Muscle layer of duodenum (tissue), 2 donors: ENCODE measurements around the gene PTPN2.

Experiments used
- H3K27ac ChIP-seq: one replicate; pipeline ENCODE4 v1.7.0; 2013; ENCODE audit warnings: mild to moderate bottlenecking, low read length
- H3K27me3 ChIP-seq: one replicate; pipeline ENCODE4 v1.7.0; 2013; ENCODE audit warnings: low read depth, mild to moderate bottlenecking, control low read depth, low read length
- H3K36me3 ChIP-seq, 2 donors: one replicate each; pipeline ENCODE4 v1.7.0; 2013; ENCODE audit warnings: low read length in 2 of 2, control low read depth in 1 of 2, mild to moderate bottlenecking in 1 of 2; ENCODE audit not compliant: insufficient read depth in 2 of 2, control insufficient read depth in 1 of 2
- H3K4me1 ChIP-seq, 2 donors: one replicate each; pipeline ENCODE4 v1.7.0; 2013; ENCODE audit warnings: low read length in 2 of 2, mild to moderate bottlenecking in 2 of 2, control low read depth in 1 of 2, moderate library complexity in 1 of 2; ENCODE audit not compliant: insufficient read depth in 2 of 2, control insufficient read depth in 1 of 2
- H3K4me3 ChIP-seq, 2 donors: one replicate each; pipeline ENCODE4 v1.7.0; 2013; ENCODE audit warnings: low read length in 2 of 2, low read depth in 1 of 2, mild to moderate bottlenecking in 1 of 2
- H3K9me3 ChIP-seq, 2 donors: one replicate each; pipeline ENCODE4 v1.7.0; 2013; ENCODE audit warnings: low read length in 2 of 2, control low read depth in 1 of 2, mild to moderate bottlenecking in 1 of 2; ENCODE audit not compliant: control insufficient read depth in 1 of 2
- donor health status: healthy.

The PTPN2 gene

GRCh38 chr18:12872408-12872807 is 11.6 kb downstream of the PTPN2 start:
- Histone ChIP-seq H3K27ac (no peak overlapping the region), H3K36me3 (no peaks in the 10 kb centered on the region), H3K27me3 (no peaks in the 10 kb centered on the region), H3K4me1 (no peaks in the 10 kb centered on the region), H3K4me3 (no peak overlapping the region), H3K9me3 (no peaks in the 10 kb centered on the region)

- no peaks in the 10 kb centered on the region for H3K36me3 ChIP-seq
- H3K4me1 ChIP-seq, result peaks cover 0 to under 1% of the 10 kb centered on the region in 2 donors
- no peaks in the 10 kb centered on the region for H3K27me3 ChIP-seq
- no peak overlapping the region for H3K4me3 ChIP-seq
- H3K27ac ChIP-seq, result no peak overlapping the region
- H3K9me3 ChIP-seq, result no peaks in the 10 kb centered on the region
These were observed 15.5 kb downstream of the PTPN2 start for GRCh38 chr18:12868576-12868975.

GRCh38 chr18:12867441-12868123 is 16.5 kb downstream of the PTPN2 start:
- H3K27me3 ChIP-seq, result no peaks in the 10 kb centered on the region
- no peak overlapping the region for H3K27ac ChIP-seq
- H3K4me3 ChIP-seq, result no peak overlapping the region
- H3K36me3 ChIP-seq, result no peaks in the 10 kb centered on the region
- H3K4me1 ChIP-seq, result peaks cover 0 to 3% of the 10 kb centered on the region in 2 donors
- H3K9me3 ChIP-seq, result no peaks in the 10 kb centered on the region

DNA sequence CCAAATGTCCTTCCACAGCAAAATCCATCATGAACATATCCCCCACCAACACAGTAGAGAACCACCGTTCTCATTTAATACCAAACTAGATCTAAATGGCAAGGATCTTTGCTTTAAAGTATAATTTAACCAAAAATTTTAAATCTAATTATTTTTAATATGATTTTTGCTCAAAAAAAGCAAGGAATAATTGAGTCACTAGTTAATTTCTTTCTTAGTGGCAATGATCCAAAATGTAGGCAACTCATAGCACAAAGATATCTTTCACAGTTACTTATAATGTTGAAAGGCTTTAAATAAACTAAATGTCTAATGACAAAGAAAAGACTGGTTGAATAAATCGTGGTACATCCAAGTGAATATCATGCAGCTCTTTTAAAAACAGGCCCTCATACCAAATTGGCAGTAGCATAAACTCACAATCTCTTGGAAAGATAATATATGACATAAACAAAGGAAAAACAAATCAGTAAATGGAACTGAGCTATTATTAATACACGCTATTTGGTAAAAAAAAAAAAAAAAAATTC is 20.3 kb downstream of the PTPN2 start:
- Histone ChIP-seq H3K27ac (no peak overlapping the region), H3K4me3 (no peak overlapping the region), H3K4me1 (peaks cover 0 to 3% of the 10 kb centered on the region in 2 donors), H3K36me3 (no peaks in the 10 kb centered on the region), H3K27me3 (no peaks in the 10 kb centered on the region), H3K9me3 (no peaks in the 10 kb centered on the region)

DNA sequence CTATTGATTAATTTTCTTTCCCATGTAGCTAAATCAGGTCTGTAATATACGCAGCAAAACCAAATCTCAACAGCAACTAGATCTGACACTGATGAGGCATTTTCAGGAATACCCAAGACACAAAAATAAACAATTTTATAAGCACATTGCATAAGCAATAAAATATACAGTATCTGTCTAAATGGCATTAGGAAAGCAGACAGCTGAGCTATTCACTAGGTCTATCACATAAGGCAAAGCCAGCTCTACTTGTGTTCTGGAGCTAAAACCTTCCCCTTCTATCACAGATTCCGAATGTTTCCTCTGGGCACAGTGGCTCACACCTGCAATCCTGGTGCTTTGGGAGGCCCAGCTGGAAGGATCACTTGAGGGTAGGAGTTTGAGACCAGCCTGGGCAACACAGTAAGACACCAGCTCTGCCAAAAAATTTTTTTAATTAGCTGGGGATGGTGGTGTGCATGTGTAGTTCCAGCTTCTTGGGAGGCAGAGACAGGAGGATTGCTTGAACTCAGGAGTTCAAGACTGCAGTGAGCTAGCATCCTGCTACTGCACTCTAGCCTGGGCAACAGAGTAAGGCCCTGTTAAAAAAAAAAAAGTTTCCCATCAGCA is 21.1 kb downstream of the PTPN2 start:
- H3K9me3 ChIP-seq, result no peaks in the 10 kb centered on the region
- no peaks in the 10 kb centered on the region for H3K27me3 ChIP-seq
- no peak overlapping the region for H3K4me3 ChIP-seq
- H3K4me1 ChIP-seq, result peaks cover 0 to 3% of the 10 kb centered on the region in 2 donors
- H3K27ac ChIP-seq, result no peak overlapping the region
- H3K36me3 ChIP-seq, result no peaks in the 10 kb centered on the region

- Histone ChIP-seq H3K9me3 (no peaks in the 10 kb centered on the region), H3K4me3 (no peak overlapping the region), H3K36me3 (no peaks in the 10 kb centered on the region), H3K27ac (no peak overlapping the region), H3K27me3 (no peaks in the 10 kb centered on the region), H3K4me1 (peaks cover 0 to 3% of the 10 kb centered on the region in 2 donors)
These were observed 21.6 kb downstream of the PTPN2 start for GRCh38 chr18:12862467-12862866.

DNA sequence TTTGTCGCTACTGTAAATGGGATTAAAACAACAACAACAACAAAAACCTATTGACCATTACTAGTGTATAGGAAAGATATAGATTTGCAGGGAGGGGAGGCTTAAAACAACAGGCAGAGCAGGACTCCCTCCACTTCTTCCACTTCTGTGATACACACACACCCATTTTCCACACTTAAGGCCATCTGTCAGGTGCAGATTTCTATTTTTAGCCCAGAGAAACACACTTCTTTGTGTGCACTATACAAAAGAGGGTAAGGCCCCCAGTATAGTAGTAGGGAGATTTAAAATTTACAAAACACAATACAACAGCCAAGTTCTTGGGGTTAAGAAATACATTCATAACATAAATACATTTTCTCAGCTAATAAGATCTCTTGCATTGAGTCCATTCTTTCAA is 22.4 kb downstream of the PTPN2 start:
- H3K27ac ChIP-seq, result no peak overlapping the region
- no peaks in the 10 kb centered on the region for H3K9me3 ChIP-seq
- H3K4me3 ChIP-seq, result no peak overlapping the region
- H3K4me1 ChIP-seq, result peaks cover 0 to 3% of the 10 kb centered on the region in 2 donors
- H3K27me3 ChIP-seq, result no peaks in the 10 kb centered on the region
- H3K36me3 ChIP-seq, result peaks cover 0 to 4% of the 10 kb centered on the region in 2 donors

- H3K4me1 ChIP-seq, result peaks cover 0 to 3% of the 10 kb centered on the region in 2 donors
- no peak overlapping the region for H3K27ac ChIP-seq
- no peaks in the 10 kb centered on the region for H3K9me3 ChIP-seq
- H3K27me3 ChIP-seq, result no peaks in the 10 kb centered on the region
- peaks cover 0 to 4% of the 10 kb centered on the region in 2 donors for H3K36me3 ChIP-seq
- H3K4me3 ChIP-seq, result no peak overlapping the region
These were observed 23.5 kb downstream of the PTPN2 start for GRCh38 chr18:12860530-12860929.

GRCh38 chr18:12858991-12859390 is 25.0 kb downstream of the PTPN2 start:
- Histone ChIP-seq H3K4me1 (peaks cover 0 to 3% of the 10 kb centered on the region in 2 donors), H3K4me3 (no peak overlapping the region), H3K36me3 (peaks cover 0 to 4% of the 10 kb centered on the region in 2 donors), H3K27me3 (no peaks in the 10 kb centered on the region), H3K27ac (no peak overlapping the region), H3K9me3 (no peaks in the 10 kb centered on the region)

DNA sequence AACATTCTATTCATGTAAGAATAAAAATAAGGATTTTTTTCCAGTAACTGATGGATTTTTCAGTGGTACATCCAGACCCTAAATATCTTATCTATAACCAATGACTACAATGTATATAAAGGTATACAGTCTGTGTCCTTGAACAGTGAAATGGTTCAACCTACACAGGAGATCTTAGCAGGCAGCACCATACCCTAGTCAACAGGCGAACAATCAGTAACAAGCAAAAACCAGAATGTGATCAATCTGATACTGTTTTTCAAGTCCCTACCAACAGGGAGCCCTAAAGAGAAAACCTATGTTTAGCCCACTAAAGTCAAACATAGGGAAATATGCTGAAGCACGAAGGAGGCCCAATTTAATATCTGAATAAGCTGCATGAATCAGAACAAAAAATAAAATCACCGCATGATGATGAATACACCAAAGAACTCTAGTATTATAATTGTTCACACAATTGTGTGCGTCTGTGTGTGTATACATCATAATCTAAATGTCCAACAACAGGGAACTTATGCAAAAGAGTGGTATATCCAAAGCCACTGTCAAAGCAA is 26.0 kb downstream of the PTPN2 start:
- no peak overlapping the region for H3K4me3 ChIP-seq
- H3K27ac ChIP-seq, result no peak overlapping the region
- H3K4me1 ChIP-seq, result no peaks in the 10 kb centered on the region
- H3K9me3 ChIP-seq, result no peaks in the 10 kb centered on the region
- H3K36me3 ChIP-seq, result peaks cover 0 to 4% of the 10 kb centered on the region in 2 donors
- no peaks in the 10 kb centered on the region for H3K27me3 ChIP-seq

DNA sequence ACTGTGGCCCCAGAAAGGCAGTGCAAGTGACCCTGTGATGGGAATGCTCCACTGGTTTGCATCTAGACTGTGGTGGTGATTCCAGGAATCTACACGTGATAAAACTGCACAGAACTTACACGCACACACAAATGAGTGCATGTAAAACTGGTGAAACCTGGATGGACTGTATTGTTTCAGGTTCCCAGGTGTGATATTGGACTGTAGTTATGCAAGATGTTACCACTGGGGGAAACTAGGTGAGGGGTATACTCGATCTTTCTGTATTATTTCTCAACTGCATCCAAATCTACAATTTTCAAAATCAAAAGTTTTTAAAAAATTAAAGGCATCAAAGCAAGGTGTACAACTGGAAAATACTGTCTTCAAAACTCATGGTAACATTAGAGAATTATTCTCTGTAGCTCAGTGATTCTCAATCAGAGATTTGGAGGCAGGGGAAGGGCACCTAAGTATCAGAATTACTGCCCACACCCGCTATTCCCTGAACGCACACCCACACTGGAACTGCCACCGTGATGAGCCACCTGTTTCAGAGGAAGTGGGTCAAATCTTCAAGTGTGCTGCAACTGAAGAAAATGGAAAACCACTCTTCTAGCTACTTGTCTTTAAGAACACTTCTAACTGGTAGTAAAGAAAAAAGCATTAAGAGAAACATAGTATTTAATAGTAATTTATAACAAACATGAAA is 26.7 kb downstream of the PTPN2 start:
- Histone ChIP-seq H3K36me3 (peaks cover 0 to 4% of the 10 kb centered on the region in 2 donors), H3K27me3 (no peaks in the 10 kb centered on the region), H3K4me1 (no peaks in the 10 kb centered on the region), H3K9me3 (no peaks in the 10 kb centered on the region), H3K27ac (no peak overlapping the region), H3K4me3 (no peak overlapping the region)
